Endothelial cell of umbilical vein (primary cell): ENCODE measurements around the gene IL6R. TPM values are rescaled to one million over a fixed set of nuclear protein-coding genes. Genes with fewer than 3 reads are reported as not detected.

Experiments used
- BruUV-seq: library from RNA; stranded (reverse); fragments of 400-500 nt; replicated peaks from 2 replicates; lab custom pipeline; 2021; lab: Mats Ljungman, UMichigan
- CTCF ChIA-PET: fragments of 300-600, 350-600 bp; sonication (Branson Sonifier 250); formaldehyde crosslinking; loops from one replicate; lab custom pipeline; 2021; ENCODE audit warnings: antibody characterized with exemption, inconsistent platforms; lab: Charles Lee
- POLR2A ChIA-PET: fragments of 300-600, 350-600 bp; sonication (Branson Sonifier 250); formaldehyde crosslinking; loops from one replicate; lab custom pipeline; 2021; ENCODE audit warnings: antibody characterized with exemption, inconsistent platforms; lab: Charles Lee
- DNase-seq: peaks from one replicate; pipeline ENCODE4 v3.0.0-alpha.2; 2011; ENCODE audit warnings: low read depth, low spot score
- FAIRE-seq: peaks from 2 replicates; lab custom pipeline; 2011; peaks lifted over from hg19 to GRCh38; lab: Jason Lieb, UNC
- H2AFZ ChIP-seq: 2 replicates; pipeline ENCODE4 v1.6.0; 2012; ENCODE audit warnings: low read depth, low read length, control low read depth, inconsistent platforms
- H3K27ac ChIP-seq: 2 replicates; pipeline ENCODE4 v1.5.1; 2011; ENCODE audit warnings: low read depth, mild to moderate bottlenecking, control low read depth, low read length, moderate library complexity; ENCODE audit not compliant: insufficient read depth
- H3K27me3 ChIP-seq, 2 experiments: 2 replicates each; pipeline versions ENCODE4 v1.6.0 to v1.6.1; 2011; ENCODE audit warnings: low read length in 2 of 2, mixed read lengths in 1 of 2; ENCODE audit not compliant: control insufficient read depth in 2 of 2, insufficient read depth in 2 of 2
- H3K36me3 ChIP-seq, 2 experiments: 2 replicates in 1 of 2; 3 replicates in 1 of 2; pipeline ENCODE4 v1.5.1; 2011; ENCODE audit warnings: low read length in 2 of 2, mild to moderate bottlenecking in 1 of 2, moderate library complexity in 1 of 2; ENCODE audit not compliant: control insufficient read depth in 2 of 2, insufficient read depth in 2 of 2; ENCODE audit errors: extremely low read depth in 1 of 2
- H3K4me1 ChIP-seq: 3 replicates; pipeline ENCODE4 v1.5.1; 2011; ENCODE audit warnings: mild to moderate bottlenecking, low read length; ENCODE audit not compliant: control insufficient read depth, insufficient read depth; ENCODE audit errors: extremely low read depth
- H3K4me2 ChIP-seq: 2 replicates; pipeline ENCODE4 v1.6.1; 2011; ENCODE audit warnings: low read length, control low read depth, mixed read lengths; ENCODE audit not compliant: insufficient read depth
- H3K4me3 ChIP-seq, 3 experiments: fragments of 200-600 bp in 1 of 3; sonication (generic), shearing (Covaris generic) in 1 of 3; replicated peaks in 1 of 3; 2 replicates each; pipeline ENCODE4 v1.5.1; 2011 to 2016; ENCODE audit warnings: control low read depth in 3 of 3, low read length in 3 of 3, mild to moderate bottlenecking in 2 of 3, inconsistent platforms in 1 of 3, low read depth in 1 of 3, moderate library complexity in 1 of 3; ENCODE audit not compliant: insufficient read depth in 1 of 3
- H3K79me2 ChIP-seq: 2 replicates; pipeline ENCODE4 v1.6.0; 2012; ENCODE audit warnings: low read length, inconsistent platforms; ENCODE audit not compliant: control insufficient read depth, insufficient read depth
- H3K9ac ChIP-seq: replicated peaks from 2 replicates; pipeline ENCODE3; 2011; ENCODE audit warnings: low read length, control low read depth; ENCODE audit not compliant: insufficient read depth; ENCODE audit errors: extremely low read depth
- H3K9me1 ChIP-seq: replicated peaks from 3 replicates; pipeline ENCODE4 v1.6.0; 2011; ENCODE audit warnings: mild to moderate bottlenecking, low read length; ENCODE audit not compliant: control insufficient read depth, insufficient read depth; ENCODE audit errors: extremely low read depth
- H3K9me3 ChIP-seq: replicated peaks from 2 replicates; pipeline ENCODE4 v1.5.1; 2012; ENCODE audit warnings: low read length, inconsistent platforms; ENCODE audit not compliant: control insufficient read depth, insufficient read depth
- H4K20me1 ChIP-seq: replicated peaks from 2 replicates; pipeline ENCODE3; 2011; ENCODE audit warnings: mild to moderate bottlenecking, low read length; ENCODE audit not compliant: control insufficient read depth, insufficient read depth; ENCODE audit errors: extremely low read depth
- CTCF ChIP-seq, 2 donors: IDR thresholded peaks; 1 replicate in 1 of 2; 2 replicates in 1 of 2; pipeline ENCODE4 v1.5.1; 2011; ENCODE audit warnings: low read length in 2 of 2, mild to moderate bottlenecking in 2 of 2, moderate library complexity in 2 of 2, control low read depth in 1 of 2, inconsistent platforms in 1 of 2, low read depth in 1 of 2; ENCODE audit not compliant: insufficient read depth in 1 of 2; ENCODE audit errors: extremely low read depth in 1 of 2
- EZH2 ChIP-seq: IDR thresholded peaks from 2 replicates; pipeline ENCODE4 v1.6.1; 2012; ENCODE audit warnings: borderline replicate concordance, low read depth, mild to moderate bottlenecking, moderate library complexity, low read length, inconsistent platforms; ENCODE audit not compliant: severe bottlenecking
- FOS ChIP-seq: IDR thresholded peaks from 2 replicates; pipeline ENCODE4 v1.6.1; 2011; ENCODE audit warnings: mild to moderate bottlenecking, low read length, moderate library complexity, borderline replicate concordance; ENCODE audit not compliant: insufficient read depth
- POLR2AphosphoS5 ChIP-seq: IDR thresholded peaks from 2 replicates; pipeline ENCODE4 v1.6.1; 2012; ENCODE audit warnings: low read depth, mild to moderate bottlenecking, control low read depth, low read length, moderate library complexity; ENCODE audit not compliant: insufficient read depth
- dilution Hi-C: fragments of 300-500 bp; cut with MboI; formaldehyde crosslinking; loops from one replicate; pipeline ENCODE4 v1.15.0; 2019; ENCODE audit warnings: low sequenced_read_pairs; ENCODE audit not compliant: extremely low pct_ligation_motif_present
- intact Hi-C: fragments of 100-400 bp; cut with micrococcal nuclease; formaldehyde crosslinking; loops from one replicate; pipeline ENCODE4 v1.10.0; 2022
- polyA plus RNA-seq, 4 experiments: library from polyadenylated mRNA; depleted of rRNA in 3 of 4; stranded (reverse) in 3 of 4; unstranded in 1 of 4; fragments of >200 nt; gene quantifications; 2 replicates each; pipeline versions ENCODE4 v1.2.1 to v1.2.3, GENCODE V29; 2011 to 2012; ENCODE audit warnings: missing spikeins in 1 of 4
- total RNA-seq: library from RNA; stranded (reverse); gene quantifications from 2 replicates; pipeline ENCODE4 v1.2.3, GENCODE V29; 2021

The IL6R gene
- total and polyA plus RNA-seq, 2 donors (not counting 3 experiments of a cell fraction or from before 2014, with no cell fraction given) = 4.8 to 5.1 TPM

- H3K9me3 ChIP-seq = no peaks in the 10 kb centered on the region
- dilution Hi-C loops (no loop called here), intact Hi-C loops (loop anchor here (1.0 to 2.0 kb wide), 5 partner anchors 13 to 140 kb away; no protein-coding TSS in a partner anchor)
- peak overlapping the region; percentile 71 for H2AFZ ChIP-seq
- peak overlapping the region; percentile 48 for H3K9ac ChIP-seq
- TF ChIP-seq POLR2AphosphoS5 (no peak), EZH2 (no peak), CTCF (IDR thresholded peaks at IDR 0.05; ENCODE audit: extremely low read depth in 1 of 2, insufficient read depth in 1 of 2, low read depth in 1 of 2, low read length in 2 of 2) (peak; percentile 56 to 71), FOS (peak; percentile 28)
- POLR2A ChIA-PET = interaction anchor here (1.7 kb wide), 1 partner anchor 14 kb away, joined by 6 read pairs; no protein-coding TSS in a partner anchor
- H3K4me2 ChIP-seq = peak overlapping the region; percentile 58
- CTCF ChIA-PET = interaction anchor here (0.7 to 3.2 kb wide), 17 partner anchors 15 to 141 kb away, joined by 3 to 20 read pairs (median 5); no protein-coding TSS in a partner anchor
- H3K9me1 ChIP-seq = no peaks in the 10 kb centered on the region
- H3K79me2 ChIP-seq = no peaks in the 10 kb centered on the region
- no peak overlapping the region for H3K27ac ChIP-seq
- peak; percentile 69 for DNase-seq
- H3K4me1 ChIP-seq = peaks cover 12% of the 10 kb centered on the region
- H3K4me3 ChIP-seq = peak overlapping the region; percentile 6 to 49 (median 36)
- no peak for FAIRE-seq
- H3K27me3 ChIP-seq = no peaks in the 10 kb centered on the region
- no peaks in the 10 kb centered on the region for H4K20me1 ChIP-seq
- BruUV-seq = TSS peak; percentile 16
- H3K36me3 ChIP-seq = no peaks in the 10 kb centered on the region
Observed at GRCh38 chr1:154405747-154406571, 816 bp downstream of the IL6R start.
